ENCODE results near the gene MARCKSL1. TPM values are rescaled to one million over a fixed set of nuclear protein-coding genes. Genes with fewer than 3 reads are reported as not detected.
A peak's percentile ranks its signal among the peaks of the same experiment; 100 is the strongest.

MARCKSL1 gene
- total and polyA plus RNA-seq, 2 donors (not counting 1 experiment from before 2014, with no cell fraction given), result 73.2 to 106 TPM

DNA sequence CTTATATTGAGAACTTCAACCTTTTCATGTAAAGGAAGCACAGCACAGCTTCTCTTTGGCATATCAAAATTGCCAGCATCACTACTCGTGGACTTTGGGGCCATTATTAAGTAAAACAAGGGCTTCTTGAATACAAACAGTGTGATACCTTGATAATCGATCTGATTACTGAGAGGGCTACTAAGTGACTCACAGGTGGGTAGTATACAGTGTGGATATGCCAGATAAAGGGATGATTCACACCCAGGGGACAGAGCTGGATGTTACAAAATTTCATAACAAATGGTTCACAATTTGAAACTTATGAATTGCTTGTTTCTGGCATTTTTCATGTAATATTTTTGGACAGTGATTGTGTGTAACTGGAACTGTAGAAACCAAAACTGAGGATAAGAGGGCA, 28.7 kb downstream of the MARCKSL1 start:
- ChIA-PET POLR2A (no interaction called here), CTCF (interaction anchor here (0.5 to 4.5 kb wide), 7 partner anchors 9 to 92 kb away, joined by 3 to 26 read pairs (median 5); no protein-coding TSS in a partner anchor)
- peaks cover 6 to 54% of the 10 kb centered on the region in 2 experiments for H3K36me3 ChIP-seq (replicated peaks in 1 of 2; ENCODE audit: control extremely low read depth in 1 of 2, control insufficient read depth in 1 of 2, extremely low read depth in 1 of 2, insufficient read depth in 2 of 2, low read length in 1 of 2)
- no peak overlapping the region for H3K4me3 ChIP-seq (ENCODE audit: control extremely low read depth in 1 of 5, extremely low read depth in 1 of 5, insufficient read depth in 1 of 5, low read depth in 2 of 5, low read length in 4 of 5)
- H3K9me3 ChIP-seq (ENCODE audit: control extremely low read depth in 1 of 3, control insufficient read depth in 2 of 3, insufficient read depth in 1 of 3, low read length in 2 of 3), result peaks cover 0 to 3% (median 2%) of the 10 kb centered on the region in 3 donors
- peaks cover 2% of the 10 kb centered on the region for H3K9me3 Mint-ChIP-seq (ENCODE audit: insufficient read depth)
- H3K4me2 ChIP-seq (replicated peaks; ENCODE audit: low read depth, low read length, poor library complexity, severe bottlenecking), result no peak overlapping the region
- WGBS (ENCODE audit: insufficient coverage), result 50% methylated on average over 1 of the region's 2 CpGs
- H3K4me1 ChIP-seq (ENCODE audit: control insufficient read depth in 2 of 2, insufficient read depth in 2 of 2, low read length in 2 of 2), result peaks cover 42 to 44% of the 10 kb centered on the region in 2 donors
- peaks cover 98% of the 10 kb centered on the region for H3K79me2 ChIP-seq (ENCODE audit: control insufficient read depth, insufficient read depth, low read length)
- intact Hi-C loops (cut with micrococcal nuclease), result no loop called here
- no peaks in the 10 kb centered on the region for H3K27me3 ChIP-seq (replicated peaks in 1 of 4; ENCODE audit: control extremely low read depth in 1 of 4, control insufficient read depth in 3 of 4, insufficient read depth in 4 of 4, low read length in 3 of 4)
- TF ChIP-seq CTCF (IDR thresholded peaks at IDR 0.05) (no peak), EZH2 (IDR thresholded peaks at IDR 0.05; ENCODE audit: borderline replicate concordance, insufficient read depth, low read depth, low read length, poor library complexity, severe bottlenecking) (no peak)
- DNase-seq (no peak), ATAC-seq (ENCODE audit: low read depth) (no peak)
- H3K4me1 Mint-ChIP-seq, result peaks cover 57% of the 10 kb centered on the region
- peak overlapping the region; percentile 78 for H3K27ac Mint-ChIP-seq
- no peaks in the 10 kb centered on the region for H3K27me3 Mint-ChIP-seq
- peak overlapping the region; percentile 24 to 72 for H3K27ac ChIP-seq (ENCODE audit: low read length in 2 of 2)
- H2AFZ ChIP-seq (ENCODE audit: insufficient read depth, low read depth, low read length, poor library complexity, severe bottlenecking), result no peak overlapping the region
- H3K4me3 Mint-ChIP-seq, result peak overlapping the region; percentile 0
- H4K20me1 ChIP-seq (ENCODE audit: control insufficient read depth, insufficient read depth, low read length, poor library complexity, severe bottlenecking), result peaks cover 11% of the 10 kb centered on the region
- H3K9ac ChIP-seq (ENCODE audit: low read length), result no peak overlapping the region

- Histone ChIP-seq H2AFZ (ENCODE audit: insufficient read depth, low read depth, low read length, poor library complexity, severe bottlenecking) (no peak overlapping the region), H3K4me1 (ENCODE audit: control insufficient read depth in 2 of 2, insufficient read depth in 2 of 2, low read length in 2 of 2) (peaks cover 34 to 37% of the 10 kb centered on the region in 2 donors), H3K36me3 (replicated peaks in 1 of 2; ENCODE audit: control extremely low read depth in 1 of 2, control insufficient read depth in 1 of 2, extremely low read depth in 1 of 2, insufficient read depth in 2 of 2, low read length in 1 of 2) (peaks cover 8 to 60% of the 10 kb centered on the region in 2 experiments), H3K27me3 (replicated peaks in 1 of 4; ENCODE audit: control extremely low read depth in 1 of 4, control insufficient read depth in 3 of 4, insufficient read depth in 4 of 4, low read length in 3 of 4) (no peaks in the 10 kb centered on the region), H3K9ac (ENCODE audit: low read length) (no peak overlapping the region), H4K20me1 (ENCODE audit: control insufficient read depth, insufficient read depth, low read length, poor library complexity, severe bottlenecking) (peaks cover 20% of the 10 kb centered on the region), H3K4me3 (ENCODE audit: control extremely low read depth in 1 of 5, extremely low read depth in 1 of 5, insufficient read depth in 1 of 5, low read depth in 2 of 5, low read length in 4 of 5) (no peak overlapping the region), H3K9me3 (ENCODE audit: control extremely low read depth in 1 of 3, control insufficient read depth in 2 of 3, insufficient read depth in 1 of 3, low read length in 2 of 3) (peaks cover 0 to 3% (median 2%) of the 10 kb centered on the region in 3 donors), H3K4me2 (replicated peaks; ENCODE audit: low read depth, low read length, poor library complexity, severe bottlenecking) (no peak overlapping the region), H3K79me2 (ENCODE audit: control insufficient read depth, insufficient read depth, low read length) (peaks cover 96% of the 10 kb centered on the region), H3K27ac (ENCODE audit: low read length in 2 of 2) (peak overlapping the region in 1 of 2 donors; percentile 19)
- WGBS (ENCODE audit: insufficient coverage), result no CpG with 5 or more reads among the region's 2 CpGs
- Mint-ChIP-seq H3K27ac (no peak overlapping the region), H3K9me3 (ENCODE audit: insufficient read depth) (peaks cover 2% of the 10 kb centered on the region), H3K4me1 (peaks cover 52% of the 10 kb centered on the region), H3K27me3 (no peaks in the 10 kb centered on the region), H3K4me3 (no peak overlapping the region)
- ChIA-PET CTCF (interaction anchor here (0.7 to 4.5 kb wide), 3 partner anchors 10 to 65 kb away, joined by 3 to 26 read pairs (median 8); no protein-coding TSS in a partner anchor), POLR2A (no interaction called here)
- TF ChIP-seq EZH2 (IDR thresholded peaks at IDR 0.05; ENCODE audit: borderline replicate concordance, insufficient read depth, low read depth, low read length, poor library complexity, severe bottlenecking), result no peak
- TF ChIP-seq CTCF (IDR thresholded peaks at IDR 0.05), result no peak
- DNase-seq (no peak), ATAC-seq (ENCODE audit: low read depth) (no peak)
- intact Hi-C loops (cut with micrococcal nuclease), result no loop called here
These were observed 30.7 kb downstream of the MARCKSL1 start for GRCh38 chr1:32305310-32305709.

Data from B cell (primary cell).